Measurements from ENCODE around the gene PRSS36.
"Not testable (repeated sequence)": the region's sequence is repeated elsewhere in the genome, so short reads cannot be mapped to it uniquely, and the experiment has no call there.

The PRSS36 gene

GRCh38 chr16:31106509-31107464 lies 43.1 kb downstream of the PRSS36 start:
- Histone ChIP-seq H3K27ac (replicated peaks) (no peak overlapping the region), H3K27me3 (ENCODE audit: insufficient read depth, poor library complexity, severe bottlenecking) (no peaks in the 10 kb centered on the region), H3K4me3 (replicated peaks; ENCODE audit: insufficient read depth, low read length) (no peak overlapping the region)
- no peak for DNase-seq (ENCODE audit: low read depth in 1 of 2, low spot score in 1 of 2)
- TF ChIP-seq POLR2AphosphoS5 (IDR thresholded peaks at IDR 0.05; ENCODE audit: low read depth) (no peak), SPI1 (IDR thresholded peaks at IDR 0.05; ENCODE audit: borderline replicate concordance, low read depth) (no peak), REST (IDR thresholded peaks at IDR 0.05; ENCODE audit: insufficient replicate concordance, low read depth) (no peak), CTCF (IDR thresholded peaks at IDR 0.05; ENCODE audit: insufficient read depth, low read length) (no peak), GABPA (IDR thresholded peaks at IDR 0.05; ENCODE audit: low read depth) (no peak)

- H3K27me3 ChIP-seq (ENCODE audit: insufficient read depth, poor library complexity, severe bottlenecking): no peaks in the 10 kb centered on the region
- H3K4me3 ChIP-seq (replicated peaks; ENCODE audit: insufficient read depth, low read length): no peak overlapping the region
- TF ChIP-seq REST (IDR thresholded peaks at IDR 0.05; ENCODE audit: insufficient replicate concordance, low read depth) (no peak), SPI1 (IDR thresholded peaks at IDR 0.05; ENCODE audit: borderline replicate concordance, low read depth) (no peak), POLR2AphosphoS5 (IDR thresholded peaks at IDR 0.05; ENCODE audit: low read depth) (peak; percentile 46; the same call in 1 of the 2 replicates), GABPA (IDR thresholded peaks at IDR 0.05; ENCODE audit: low read depth) (no peak), CTCF (IDR thresholded peaks at IDR 0.05; ENCODE audit: insufficient read depth, low read length) (peak; percentile 65)
- H3K27ac ChIP-seq (replicated peaks): peak overlapping the region; percentile 74
- peak; percentile 83 to 84 for DNase-seq (ENCODE audit: low read depth in 1 of 2, low spot score in 1 of 2)
Measured at GRCh38 chr16:31105677-31106213, 44.1 kb downstream of the PRSS36 start.

GRCh38 chr16:31100876-31101641 lies 48.8 kb downstream of the PRSS36 start:
- H3K27me3 ChIP-seq (ENCODE audit: insufficient read depth, poor library complexity, severe bottlenecking); DNase-seq (ENCODE audit: low read depth in 1 of 2, low spot score in 1 of 2); H3K27ac ChIP-seq (replicated peaks): not testable (repeated sequence)

More at GRCh38 chr16:31100876-31101641, 48.8 kb downstream of the PRSS36 start:
- not testable (repeated sequence) for H3K4me3 ChIP-seq (replicated peaks; ENCODE audit: insufficient read depth, low read length)

Data from HL-60 (cell line).